ENCODE data around the gene ZSCAN18.

ZSCAN18 gene

GRCh38 chr19:58040751-58041525 is 57.1 kb downstream of the ZSCAN18 start:
- no peaks in the 10 kb centered on the region for H3K9me3 ChIP-seq (replicated peaks; ENCODE audit: insufficient read depth, low read length)
- no peaks in the 10 kb centered on the region for H3K4me1 ChIP-seq (ENCODE audit: low read length)

GRCh38 chr19:58038688-58039204 is 59.3 kb downstream of the ZSCAN18 start:
- Histone ChIP-seq H3F3A (ENCODE audit: insufficient read depth, low read length) (no peaks in the 10 kb centered on the region), H3K4me1 (ENCODE audit: low read length) (no peaks in the 10 kb centered on the region), H4K20me1 (ENCODE audit: insufficient read depth, low read length) (no peaks in the 10 kb centered on the region), H3K27me3 (replicated peaks; ENCODE audit: insufficient read depth, low read length) (no peaks in the 10 kb centered on the region), H3K9ac (ENCODE audit: low read length) (no peak overlapping the region), H2AFZ (ENCODE audit: low read length) (no peak overlapping the region), H3K4me2 (ENCODE audit: low read depth, low read length) (no peak overlapping the region), H3K9me2 (replicated peaks; ENCODE audit: insufficient read depth, low read length) (no peaks in the 10 kb centered on the region), H3K27ac (ENCODE audit: low read length) (no peak overlapping the region), H3K36me3 (replicated peaks; ENCODE audit: insufficient read depth, low read length) (no peaks in the 10 kb centered on the region), H3K4me3 (ENCODE audit: low read length) (no peak overlapping the region), H3K9me3 (replicated peaks; ENCODE audit: insufficient read depth, low read length) (no peaks in the 10 kb centered on the region), H3K79me2 (ENCODE audit: low read length) (no peaks in the 10 kb centered on the region)
- no peak for DNase-seq
- TF ChIP-seq EZH2phosphoT487 (IDR thresholded peaks at IDR 0.05; ENCODE audit: low read length): no peak
- TF ChIP-seq CTCF (IDR thresholded peaks at IDR 0.05; ENCODE audit: low read length): no peak
- no peak for TF ChIP-seq EZH2 (optimal IDR thresholded peaks at IDR 0.05; ENCODE audit: low read depth, low read length)

More at GRCh38 chr19:58040751-58041525, 57.1 kb downstream of the ZSCAN18 start:
- no peaks in the 10 kb centered on the region for H4K20me1 ChIP-seq (ENCODE audit: insufficient read depth, low read length)
- H3K9ac ChIP-seq (ENCODE audit: low read length): no peak overlapping the region
- H2AFZ ChIP-seq (ENCODE audit: low read length): no peak overlapping the region
- no peaks in the 10 kb centered on the region for H3K36me3 ChIP-seq (replicated peaks; ENCODE audit: insufficient read depth, low read length)
- H3K4me3 ChIP-seq (ENCODE audit: low read length): no peak overlapping the region
- H3K9me2 ChIP-seq (replicated peaks; ENCODE audit: insufficient read depth, low read length): no peaks in the 10 kb centered on the region
- no peak overlapping the region for H3K27ac ChIP-seq (ENCODE audit: low read length)
- no peak overlapping the region for H3K4me2 ChIP-seq (ENCODE audit: low read depth, low read length)
- no peak for TF ChIP-seq CTCF (IDR thresholded peaks at IDR 0.05; ENCODE audit: low read length)
- TF ChIP-seq EZH2phosphoT487 (IDR thresholded peaks at IDR 0.05; ENCODE audit: low read length): no peak
- TF ChIP-seq EZH2 (optimal IDR thresholded peaks at IDR 0.05; ENCODE audit: low read depth, low read length): no peak
- H3K27me3 ChIP-seq (replicated peaks; ENCODE audit: insufficient read depth, low read length): no peaks in the 10 kb centered on the region
- H3K79me2 ChIP-seq (ENCODE audit: low read length): no peaks in the 10 kb centered on the region
- no peaks in the 10 kb centered on the region for H3F3A ChIP-seq (ENCODE audit: insufficient read depth, low read length)
- no peak for DNase-seq

- Histone ChIP-seq H3K27ac (ENCODE audit: low read length) (no peak overlapping the region), H3K4me3 (ENCODE audit: low read length) (no peak overlapping the region), H3K4me1 (ENCODE audit: low read length) (no peaks in the 10 kb centered on the region), H3K36me3 (replicated peaks; ENCODE audit: insufficient read depth, low read length) (no peaks in the 10 kb centered on the region), H3K27me3 (replicated peaks; ENCODE audit: insufficient read depth, low read length) (no peaks in the 10 kb centered on the region), H3K9me2 (replicated peaks; ENCODE audit: insufficient read depth, low read length) (no peaks in the 10 kb centered on the region), H2AFZ (ENCODE audit: low read length) (no peak overlapping the region), H3K9me3 (replicated peaks; ENCODE audit: insufficient read depth, low read length) (no peaks in the 10 kb centered on the region), H4K20me1 (ENCODE audit: insufficient read depth, low read length) (no peaks in the 10 kb centered on the region), H3K4me2 (ENCODE audit: low read depth, low read length) (no peak overlapping the region), H3F3A (ENCODE audit: insufficient read depth, low read length) (no peaks in the 10 kb centered on the region), H3K9ac (ENCODE audit: low read length) (no peak overlapping the region), H3K79me2 (ENCODE audit: low read length) (no peaks in the 10 kb centered on the region)
- DNase-seq: no peak
- no peak for TF ChIP-seq EZH2 (optimal IDR thresholded peaks at IDR 0.05; ENCODE audit: low read depth, low read length)
- TF ChIP-seq CTCF (IDR thresholded peaks at IDR 0.05; ENCODE audit: low read length): no peak
- TF ChIP-seq EZH2phosphoT487 (IDR thresholded peaks at IDR 0.05; ENCODE audit: low read length): no peak
Measured at GRCh38 chr19:58037927-58038687, 59.9 kb downstream of the ZSCAN18 start.

All from MM.1S (cell line).